ENCODE measurements around the gene GP1BA. TPM values are rescaled to one million over a fixed set of nuclear protein-coding genes. Genes with fewer than 3 reads are reported as not detected.

The GP1BA gene
- total RNA-seq, 1 donor from 2014 or later: not detected

DNA sequence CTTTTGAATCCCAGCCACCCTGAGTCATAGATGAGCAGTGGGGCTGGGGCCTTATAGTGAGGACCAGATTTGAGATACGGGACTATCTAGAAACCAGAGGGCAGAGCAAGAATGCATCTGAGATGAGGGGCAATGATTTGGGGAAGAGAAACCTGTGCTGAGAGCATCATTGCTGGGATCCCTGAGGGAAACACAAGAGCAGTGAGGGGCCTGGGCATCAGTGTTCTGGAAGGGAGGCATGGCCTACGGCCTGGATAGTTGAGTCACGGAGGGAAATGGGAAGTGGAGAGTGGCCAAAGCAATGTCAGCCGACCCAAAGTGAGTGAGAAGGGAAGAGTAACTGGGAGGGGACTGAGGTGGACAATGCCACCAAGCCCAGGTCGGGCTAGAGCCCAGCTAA lies 50.2 kb downstream of the GP1BA start:
- DNase-seq (ENCODE audit: extremely low spot score, unreplicated experiment): no peak
- H3K4me3 Mint-ChIP-seq (ENCODE audit: unreplicated experiment): no peak overlapping the region
- H3K27me3 Mint-ChIP-seq (ENCODE audit: unreplicated experiment): no peaks in the 10 kb centered on the region
- peak overlapping the region; percentile 21 for H3K27ac Mint-ChIP-seq (ENCODE audit: unreplicated experiment)
- peaks cover 9% of the 10 kb centered on the region for H3K36me3 Mint-ChIP-seq (ENCODE audit: unreplicated experiment)
- H3K9me3 Mint-ChIP-seq (ENCODE audit: unreplicated experiment): no peaks in the 10 kb centered on the region
- TF ChIP-seq CTCF (IDR thresholded peaks at IDR 0.05): no peak
- peaks cover 13% of the 10 kb centered on the region for H3K4me1 Mint-ChIP-seq (ENCODE audit: unreplicated experiment)

Small RNAs within 50 kb of the gene (microRNA-seq; reads per million reads assigned to microRNA genes)
- not detected for gene MIR6864 (ENCODE audit: unreplicated experiment)
- gene MIR6865 (ENCODE audit: unreplicated experiment): not detected

Other genes starting within 250 kb of the GP1BA start
- 60.5 and 60.7 TPM in 2 replicates for gene PELP1, start 228.1 kb upstream of the GP1BA start, total RNA-seq
- gene ARRB2, start 221.6 kb upstream of the GP1BA start, total RNA-seq: 19.4 and 23.6 TPM in 2 replicates
- gene MED11, start 200.8 kb upstream of the GP1BA start, total RNA-seq: 15.3 and 19.4 TPM in 2 replicates
- 0.55 and 0.99 TPM in 2 replicates for gene ZMYND15, start 192.4 kb upstream of the GP1BA start, total RNA-seq
- gene CXCL16, start 192.3 kb upstream of the GP1BA start, total RNA-seq: 11.0 and 12.8 TPM in 2 replicates
- not detected in 2 replicates for gene TM4SF5, start 160.4 kb upstream of the GP1BA start, total RNA-seq
- gene VMO1, start 145.9 kb upstream of the GP1BA start, total RNA-seq: 1.9 and 2.4 TPM in 2 replicates
- gene GLTPD2, start 143.3 kb upstream of the GP1BA start, total RNA-seq: not detected in 2 replicates
- gene PSMB6, start 136.1 kb upstream of the GP1BA start, total RNA-seq: 119 TPM in 2 replicates
- 49.3 and 52.2 TPM in 2 replicates for gene PLD2, start 125.1 kb upstream of the GP1BA start, total RNA-seq
- gene MINK1, start 98.9 kb upstream of the GP1BA start, total RNA-seq: 93.2 and 93.3 TPM in 2 replicates
- gene C17orf107, start 32.7 kb upstream of the GP1BA start, total RNA-seq: 0.78 and 1.3 TPM in 2 replicates
- gene CHRNE, start 29.2 kb upstream of the GP1BA start, total RNA-seq: 0.27 TPM in 1 of 2 replicates, not detected in the other
- gene SLC25A11, start 7.8 kb downstream of the GP1BA start, total RNA-seq: 59.6 and 60.6 TPM in 2 replicates
- gene RNF167, start 8.0 kb downstream of the GP1BA start, total RNA-seq: 105 and 115 TPM in 2 replicates
- gene PFN1, start 16.3 kb downstream of the GP1BA start, total RNA-seq: 509 and 514 TPM in 2 replicates
- 9.4 and 9.5 TPM in 2 replicates for gene ENO3, start 18.8 kb downstream of the GP1BA start, total RNA-seq
- gene SPAG7, start 35.5 kb downstream of the GP1BA start, total RNA-seq: 90.8 and 92.9 TPM in 2 replicates
- 69.4 and 83.5 TPM in 2 replicates for gene CAMTA2, start 55.4 kb downstream of the GP1BA start, total RNA-seq
- gene INCA1, start 65.2 kb downstream of the GP1BA start, total RNA-seq: 0.89 and 1.8 TPM in 2 replicates
- gene KIF1C, start 65.7 kb downstream of the GP1BA start, total RNA-seq: 123 and 127 TPM in 2 replicates
- gene SLC52A1, start 103.1 kb downstream of the GP1BA start, total RNA-seq: not detected in 2 replicates
- 0.78 and 0.86 TPM in 2 replicates for gene ZFP3, start 146.2 kb downstream of the GP1BA start, total RNA-seq
- gene ZNF232, start 179.6 kb downstream of the GP1BA start, total RNA-seq: 7.9 and 8.5 TPM in 2 replicates
- gene USP6, start 183.8 kb downstream of the GP1BA start, total RNA-seq: 0.13 and 0.16 TPM in 2 replicates